Loucy (cell line): ENCODE results near the gene S100G.
"Not testable (repeated sequence)": the region's sequence is repeated elsewhere in the genome, so short reads cannot be mapped to it uniquely, and the experiment has no call there.

ENCODE experiments used
- H2AFZ ChIP-seq: fragments of 200-600 bp; sonication (generic); 2 replicates; pipeline ENCODE4 v1.6.0; 2016; ENCODE audit warnings: antibody characterized with exemption, mild to moderate bottlenecking, low read length, moderate library complexity
- H3F3A ChIP-seq: fragments of 200-600 bp; 2 replicates; pipeline ENCODE4 v1.6.0; 2016; ENCODE audit warnings: antibody characterized with exemption, low read depth, mild to moderate bottlenecking
- H3K27me3 ChIP-seq: fragments of 200-600 bp; sonication (generic); 2 replicates; pipeline ENCODE4 v1.6.1; 2014; ENCODE audit warnings: low read length, mild to moderate bottlenecking; ENCODE audit not compliant: insufficient read depth, poor library complexity, severe bottlenecking
- H3K36me3 ChIP-seq: fragments of 200-600 bp; sonication (generic); 2 replicates; pipeline ENCODE4 v1.6.1; 2016; ENCODE audit warnings: low read length; ENCODE audit not compliant: insufficient read depth
- H3K4me1 ChIP-seq: fragments of 200-600 bp; sonication (generic); 2 replicates; pipeline ENCODE4 v1.5.1; 2014; ENCODE audit warnings: low read length, mild to moderate bottlenecking; ENCODE audit not compliant: insufficient read depth, poor library complexity, severe bottlenecking
- H3K4me2 ChIP-seq: fragments of 200-600 bp; sonication (generic); 2 replicates; pipeline ENCODE4 v1.6.0; 2014; ENCODE audit warnings: antibody characterized with exemption, low read length, low read depth, mild to moderate bottlenecking; ENCODE audit not compliant: poor library complexity, severe bottlenecking
- H3K4me3 ChIP-seq: fragments of 200-600 bp; sonication (generic); 2 replicates; pipeline ENCODE4 v1.5.1; 2014; ENCODE audit warnings: low read length, mild to moderate bottlenecking, mixed read lengths; ENCODE audit not compliant: poor library complexity, severe bottlenecking
- H3K79me2 ChIP-seq: fragments of 200-600 bp; sonication (generic); 2 replicates; pipeline ENCODE4 v1.6.1; 2014; ENCODE audit warnings: low read length; ENCODE audit not compliant: insufficient read depth
- H3K9ac ChIP-seq: fragments of 200-600 bp; sonication (generic); 2 replicates; pipeline ENCODE4 v1.6.0; 2014; ENCODE audit warnings: mild to moderate bottlenecking, low read depth, low read length, moderate library complexity; ENCODE audit not compliant: poor library complexity, severe bottlenecking
- H3K9me2 ChIP-seq: fragments of 200-600 bp; sonication (generic); replicated peaks from 2 replicates; pipeline ENCODE4 v1.6.1; 2016; ENCODE audit warnings: low read depth, low read length, mixed read lengths
- H3K9me3 ChIP-seq: fragments of 200-600 bp; sonication (generic); 2 replicates; pipeline ENCODE4 v1.6.1; 2014; ENCODE audit warnings: mild to moderate bottlenecking, antibody characterized with exemption, low read length, low read depth; ENCODE audit not compliant: insufficient read depth
- H4K20me1 ChIP-seq: fragments of 200-600 bp; sonication (generic); 2 replicates; pipeline ENCODE4 v1.6.0; 2014; ENCODE audit warnings: antibody characterized with exemption, low read length, mild to moderate bottlenecking; ENCODE audit not compliant: insufficient read depth, poor library complexity, severe bottlenecking
- CTCF ChIP-seq: fragments of 200-600 bp; sonication (generic); conservative IDR thresholded peaks from 2 replicates; pipeline ENCODE4 v1.5.1; 2014; ENCODE audit warnings: mild to moderate bottlenecking, antibody characterized with exemption, low read length
- EZH2phosphoT487 ChIP-seq: fragments of 200-600 bp; IDR thresholded peaks from 2 replicates; pipeline ENCODE4 v1.6.1; 2018; ENCODE audit warnings: antibody characterized with exemption, mild to moderate bottlenecking, moderate library complexity, borderline replicate concordance

S100G gene

GRCh38 chrX:16619024-16619423 is 30.9 kb upstream of the S100G start:
- H3K36me3 ChIP-seq, result peaks cover 18% of the 10 kb centered on the region; the same call in 1 of the 2 replicates
- H3K4me2 ChIP-seq, result no peak overlapping the region
- no peaks in the 10 kb centered on the region for H3K79me2 ChIP-seq
- H4K20me1 ChIP-seq, result no peaks in the 10 kb centered on the region
- no peaks in the 10 kb centered on the region for H3K9me2 ChIP-seq
- no peak overlapping the region for H3K4me3 ChIP-seq
- no peaks in the 10 kb centered on the region for H3K9me3 ChIP-seq
- no peaks in the 10 kb centered on the region for H3K4me1 ChIP-seq
- no peaks in the 10 kb centered on the region for H3F3A ChIP-seq
- H3K27me3 ChIP-seq, result no peaks in the 10 kb centered on the region
- TF ChIP-seq EZH2phosphoT487 (no peak), CTCF (no peak)
- H2AFZ ChIP-seq, result no peak overlapping the region
- H3K9ac ChIP-seq, result no peak overlapping the region

GRCh38 chrX:16628511-16628910 is 21.4 kb upstream of the S100G start:
- H3K4me3 ChIP-seq, H3K9me3 ChIP-seq, H3K27me3 ChIP-seq, H4K20me1 ChIP-seq, H3K4me1 ChIP-seq, H3K9me2 ChIP-seq, H3K9ac ChIP-seq, H3F3A ChIP-seq, H3K36me3 ChIP-seq, H2AFZ ChIP-seq, H3K79me2 ChIP-seq, H3K4me2 ChIP-seq: not testable (repeated sequence)

- Histone ChIP-seq H3K9me3 (no peaks in the 10 kb centered on the region), H3F3A (no peaks in the 10 kb centered on the region), H3K9me2 (no peaks in the 10 kb centered on the region), H3K27me3 (no peaks in the 10 kb centered on the region), H3K4me1 (peaks cover 6% of the 10 kb centered on the region), H4K20me1 (no peaks in the 10 kb centered on the region), H2AFZ (no peak overlapping the region), H3K4me3 (no peak overlapping the region), H3K4me2 (no peak overlapping the region), H3K79me2 (no peaks in the 10 kb centered on the region), H3K36me3 (no peaks in the 10 kb centered on the region), H3K9ac (no peak overlapping the region)
- TF ChIP-seq CTCF, result no peak
- no peak for TF ChIP-seq EZH2phosphoT487
Observed at GRCh38 chrX:16628946-16629595, 20.9 kb upstream of the S100G start.

- TF ChIP-seq CTCF (no peak), EZH2phosphoT487 (no peak)
- no peaks in the 10 kb centered on the region for H3K9me2 ChIP-seq
- peaks cover 6% of the 10 kb centered on the region for H3K4me1 ChIP-seq
- no peak overlapping the region for H3K4me3 ChIP-seq
- no peaks in the 10 kb centered on the region for H3K27me3 ChIP-seq
- H3K9ac ChIP-seq, result no peak overlapping the region
- no peak overlapping the region for H3K4me2 ChIP-seq
- H2AFZ ChIP-seq, result no peak overlapping the region
- H3K79me2 ChIP-seq, result no peaks in the 10 kb centered on the region
- no peaks in the 10 kb centered on the region for H3K36me3 ChIP-seq
- H3K9me3 ChIP-seq, result no peaks in the 10 kb centered on the region
- no peaks in the 10 kb centered on the region for H3F3A ChIP-seq
- H4K20me1 ChIP-seq, result no peaks in the 10 kb centered on the region
Observed at GRCh38 chrX:16629909-16630308, 20.0 kb upstream of the S100G start.
